K562 (cell line): ENCODE measurements around the gene VIPR1. TPM values are rescaled to one million over a fixed set of nuclear protein-coding genes. Genes with fewer than 3 reads are reported as not detected.
A peak's percentile ranks its signal among the peaks of the same experiment; 100 is the strongest.

Source experiments
- CBX2 ChIP-seq: fragments of 200-600 bp; sonication (generic); IDR thresholded peaks from one replicate; pipeline ENCODE4 v1.6.1; 2012; ENCODE audit warnings: mild to moderate bottlenecking, low read length, inconsistent platforms; ENCODE audit not compliant: insufficient read depth, poor library complexity, severe bottlenecking
- GTF2F1 ChIP-seq: IDR thresholded peaks from 2 replicates; pipeline ENCODE4 v1.6.1; 2011; ENCODE audit warnings: low read depth, low read length, improper control_type of control experiment
- KLF13 ChIP-seq: fragments of 450-650 bp; IDR thresholded peaks from 2 replicates; pipeline ENCODE4 v1.6.1; 2016; ENCODE audit warnings: missing genetic modification characterization, low read depth, mild to moderate bottlenecking, missing compliant biosample characterization, moderate library complexity, borderline replicate concordance
- L3MBTL2 ChIP-seq: fragments of 450-650 bp; IDR thresholded peaks from 2 replicates; pipeline ENCODE4 v1.6.1; 2016; ENCODE audit warnings: mild to moderate bottlenecking, moderate library complexity
- MAFK ChIP-seq: IDR thresholded peaks from 2 replicates; pipeline ENCODE4 v1.6.1; 2011; ENCODE audit warnings: low read length, improper control_type of control experiment
- MAZ ChIP-seq, 2 experiments: fragments of 450-650 bp in 1 of 2; sonication (generic) in 1 of 2; formaldehyde crosslinking; IDR thresholded peaks in 1 of 2; conservative IDR thresholded peaks in 1 of 2; 2 replicates each; pipeline versions ENCODE4 v1.4.0 to v1.5.0; 2020; ENCODE audit warnings: mild to moderate bottlenecking in 1 of 2, missing genetic modification reagents in 1 of 2
- RBM15 ChIP-seq: fragments of 200-400 bp; formaldehyde crosslinking; IDR thresholded peaks from 2 replicates; pipeline ENCODE4 v1.6.1; 2018; ENCODE audit warnings: mild to moderate bottlenecking, low read length, moderate library complexity; ENCODE audit not compliant: insufficient read depth
- SMARCA4 ChIP-seq: fragments of 450-650 bp; IDR thresholded peaks from 2 replicates; pipeline ENCODE4 v1.6.1; 2016
- STAT5A ChIP-seq: IDR thresholded peaks from 2 replicates; pipeline ENCODE4 v1.6.1; 2012; ENCODE audit warnings: low read length, inconsistent platforms, borderline replicate concordance
- TEAD2 ChIP-seq: fragments of 450-650 bp; IDR thresholded peaks from 2 replicates; pipeline ENCODE4 v1.6.1; 2016; ENCODE audit warnings: missing genetic modification characterization, control low read depth, missing compliant biosample characterization
- ZFPM2 ChIP-seq: fragments of 250-450 bp; sonication (Bioruptor Pico); IDR thresholded peaks from 2 replicates; pipeline ENCODE4 v1.5.1; 2022; ENCODE audit warnings: mild to moderate bottlenecking
- ZNF764 ChIP-seq: fragments of 250-450 bp; sonication (Bioruptor Pico); IDR thresholded peaks from 2 replicates; pipeline ENCODE4 v1.4.0; 2020; ENCODE audit warnings: low read depth, mild to moderate bottlenecking, moderate library complexity
- ZSCAN32 ChIP-seq: fragments of 450-650 bp; formaldehyde crosslinking; IDR thresholded peaks from 2 replicates; pipeline ENCODE4 v1.4.0; 2020; ENCODE audit warnings: mild to moderate bottlenecking, moderate library complexity
- ZZZ3 ChIP-seq: fragments of 450-650 bp; IDR thresholded peaks from 2 replicates; pipeline ENCODE4 v1.6.1; 2016; ENCODE audit warnings: antibody characterized with exemption, mild to moderate bottlenecking, moderate library complexity
- polyA plus RNA-seq, 8 experiments: library from polyadenylated mRNA; depleted of rRNA in 4 of 8; stranded (reverse) in 5 of 8; unstranded in 3 of 8; fragments of >200 nt; fragmentation: Nextera tagmentation in 2 of 8; fragmentation: Illumina TruSeq in 1 of 8; extraction: Ambion mirVana in 2 of 8; extraction: Trizol in 1 of 8; gene quantifications; 2 replicates each; pipeline versions ENCODE4 v1.2.1 to v1.2.3, GENCODE V29; 2011 to 2014; ENCODE audit warnings: inconsistent platforms in 1 of 8, missing spikeins in 1 of 8
- total RNA-seq, 7 experiments: library from RNA; depleted of rRNA in 6 of 7; stranded (reverse); fragments of >200 nt in 6 of 7; fragmentation: Illumina TruSeq in 2 of 7; extraction: Trizol in 2 of 7; gene quantifications; 2 replicates each; pipeline versions ENCODE4 v1.2.1 to v1.2.3, GENCODE V29; 2011 to 2021; ENCODE audit warnings: low replicate concordance in 1 of 7
- TF ChIP-seq, protein P1 (sequence below): IDR thresholded peaks from 3 replicates; pipeline ENCODE4 v1.6.1; 2011; ENCODE audit warnings: borderline replicate concordance, mild to moderate bottlenecking, moderate library complexity; ENCODE audit not compliant: insufficient read length; ENCODE audit errors: extremely low read depth
- TF ChIP-seq, protein P2 (sequence below): sonication (generic); formaldehyde crosslinking; IDR thresholded peaks from 2 replicates; pipeline ENCODE4 v1.8.0; 2023; ENCODE audit warnings: mild to moderate bottlenecking, missing genetic modification reagents
- TF ChIP-seq, protein P3 (sequence below): fragments of 450-650 bp; IDR thresholded peaks from 2 replicates; pipeline ENCODE4 v1.6.1; 2017; ENCODE audit warnings: antibody characterized with exemption, mild to moderate bottlenecking
- TF ChIP-seq, protein P4 (sequence below): fragments of 450-650 bp; formaldehyde crosslinking; IDR thresholded peaks from 2 replicates; pipeline ENCODE4 v1.4.0; 2020; ENCODE audit warnings: mild to moderate bottlenecking

Gene VIPR1
- total and polyA plus RNA-seq, 9 of the 15 experiments (the other 6 are each of a cell fraction or from before 2014, with no cell fraction given): 0.04 to 0.38 (median 0.12) TPM; not detected in 3

DNA sequence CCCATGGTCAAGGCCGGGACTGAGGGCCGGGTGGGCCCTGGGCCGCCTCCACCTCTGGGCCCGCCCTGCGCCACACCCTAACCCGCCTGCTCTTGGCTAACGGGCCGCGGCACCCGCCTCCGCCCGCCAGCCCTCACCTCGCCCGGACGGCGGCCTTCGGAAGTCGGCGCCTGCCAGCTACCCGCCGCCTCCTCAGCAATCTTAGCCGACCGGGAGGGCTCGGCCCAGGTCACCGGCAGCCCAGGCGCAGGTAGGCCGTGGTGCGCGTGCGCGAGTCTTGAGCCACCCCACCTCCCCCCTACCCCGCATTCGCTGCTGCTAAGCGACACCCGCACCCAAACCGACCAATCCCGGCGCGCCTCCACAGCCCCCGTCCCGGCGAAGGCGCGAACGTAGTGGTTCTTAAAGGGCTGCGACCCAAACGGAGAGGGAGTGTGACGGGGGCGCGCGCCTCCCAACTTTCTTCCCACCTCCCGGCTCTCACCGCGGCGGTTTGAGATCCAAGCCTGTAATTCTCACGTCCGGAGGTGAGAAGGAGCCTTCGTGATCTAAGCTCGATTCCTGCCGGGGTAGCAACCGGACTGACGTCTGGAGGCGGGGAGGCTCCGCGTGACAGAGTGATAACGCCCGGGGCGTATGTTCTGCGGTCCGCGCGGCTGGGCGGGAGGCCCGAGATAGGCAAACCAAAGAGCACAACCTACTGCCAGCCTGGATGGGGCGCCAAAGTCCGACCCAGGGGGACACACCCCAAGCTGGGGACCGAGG lies 79.4 kb downstream of the VIPR1 start, which contains the start of gene SEC22C (continued):
- TF ChIP-seq MAZ (CRISPR knock-in tag; conservative IDR thresholded peaks at IDR 0.05 in 1 of 2, IDR thresholded peaks at IDR 0.05 in 1 of 2) (peak; percentile 87 to 97), L3MBTL2 (peak; percentile 97), GTF2F1 (peak; percentile 77), STAT5A (peak; percentile 43; the same call in 1 of the 2 replicates), TEAD2 (tag) (no peak), ZSCAN32 (CRISPR knock-in tag) (no peak), MAFK (no peak), CBX2 (no peak), ZFPM2 (CRISPR knock-in tag) (no peak), RBM15 (no peak), ZNF764 (CRISPR knock-in tag) (no peak), KLF13 (tag) (peak; percentile 63; the same call in 1 of the 2 replicates), SMARCA4 (peak; percentile 77), ZZZ3 (no peak; the same call in 1 of the 2 replicates)
- TF ChIP-seq, protein P1, sequence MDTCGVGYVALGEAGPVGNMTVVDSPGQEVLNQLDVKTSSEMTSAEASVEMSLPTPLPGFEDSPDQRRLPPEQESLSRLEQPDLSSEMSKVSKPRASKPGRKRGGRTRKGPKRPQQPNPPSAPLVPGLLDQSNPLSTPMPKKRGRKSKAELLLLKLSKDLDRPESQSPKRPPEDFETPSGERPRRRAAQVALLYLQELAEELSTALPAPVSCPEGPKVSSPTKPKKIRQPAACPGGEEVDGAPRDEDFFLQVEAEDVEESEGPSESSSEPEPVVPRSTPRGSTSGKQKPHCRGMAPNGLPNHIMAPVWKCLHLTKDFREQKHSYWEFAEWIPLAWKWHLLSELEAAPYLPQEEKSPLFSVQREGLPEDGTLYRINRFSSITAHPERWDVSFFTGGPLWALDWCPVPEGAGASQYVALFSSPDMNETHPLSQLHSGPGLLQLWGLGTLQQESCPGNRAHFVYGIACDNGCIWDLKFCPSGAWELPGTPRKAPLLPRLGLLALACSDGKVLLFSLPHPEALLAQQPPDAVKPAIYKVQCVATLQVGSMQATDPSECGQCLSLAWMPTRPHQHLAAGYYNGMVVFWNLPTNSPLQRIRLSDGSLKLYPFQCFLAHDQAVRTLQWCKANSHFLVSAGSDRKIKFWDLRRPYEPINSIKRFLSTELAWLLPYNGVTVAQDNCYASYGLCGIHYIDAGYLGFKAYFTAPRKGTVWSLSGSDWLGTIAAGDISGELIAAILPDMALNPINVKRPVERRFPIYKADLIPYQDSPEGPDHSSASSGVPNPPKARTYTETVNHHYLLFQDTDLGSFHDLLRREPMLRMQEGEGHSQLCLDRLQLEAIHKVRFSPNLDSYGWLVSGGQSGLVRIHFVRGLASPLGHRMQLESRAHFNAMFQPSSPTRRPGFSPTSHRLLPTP: no peak
- TF ChIP-seq, protein P2, sequence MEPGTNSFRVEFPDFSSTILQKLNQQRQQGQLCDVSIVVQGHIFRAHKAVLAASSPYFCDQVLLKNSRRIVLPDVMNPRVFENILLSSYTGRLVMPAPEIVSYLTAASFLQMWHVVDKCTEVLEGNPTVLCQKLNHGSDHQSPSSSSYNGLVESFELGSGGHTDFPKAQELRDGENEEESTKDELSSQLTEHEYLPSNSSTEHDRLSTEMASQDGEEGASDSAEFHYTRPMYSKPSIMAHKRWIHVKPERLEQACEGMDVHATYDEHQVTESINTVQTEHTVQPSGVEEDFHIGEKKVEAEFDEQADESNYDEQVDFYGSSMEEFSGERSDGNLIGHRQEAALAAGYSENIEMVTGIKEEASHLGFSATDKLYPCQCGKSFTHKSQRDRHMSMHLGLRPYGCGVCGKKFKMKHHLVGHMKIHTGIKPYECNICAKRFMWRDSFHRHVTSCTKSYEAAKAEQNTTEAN (CRISPR knock-in tag): peak; percentile 80; the same call in 1 of the 2 replicates
- TF ChIP-seq, protein P3, sequence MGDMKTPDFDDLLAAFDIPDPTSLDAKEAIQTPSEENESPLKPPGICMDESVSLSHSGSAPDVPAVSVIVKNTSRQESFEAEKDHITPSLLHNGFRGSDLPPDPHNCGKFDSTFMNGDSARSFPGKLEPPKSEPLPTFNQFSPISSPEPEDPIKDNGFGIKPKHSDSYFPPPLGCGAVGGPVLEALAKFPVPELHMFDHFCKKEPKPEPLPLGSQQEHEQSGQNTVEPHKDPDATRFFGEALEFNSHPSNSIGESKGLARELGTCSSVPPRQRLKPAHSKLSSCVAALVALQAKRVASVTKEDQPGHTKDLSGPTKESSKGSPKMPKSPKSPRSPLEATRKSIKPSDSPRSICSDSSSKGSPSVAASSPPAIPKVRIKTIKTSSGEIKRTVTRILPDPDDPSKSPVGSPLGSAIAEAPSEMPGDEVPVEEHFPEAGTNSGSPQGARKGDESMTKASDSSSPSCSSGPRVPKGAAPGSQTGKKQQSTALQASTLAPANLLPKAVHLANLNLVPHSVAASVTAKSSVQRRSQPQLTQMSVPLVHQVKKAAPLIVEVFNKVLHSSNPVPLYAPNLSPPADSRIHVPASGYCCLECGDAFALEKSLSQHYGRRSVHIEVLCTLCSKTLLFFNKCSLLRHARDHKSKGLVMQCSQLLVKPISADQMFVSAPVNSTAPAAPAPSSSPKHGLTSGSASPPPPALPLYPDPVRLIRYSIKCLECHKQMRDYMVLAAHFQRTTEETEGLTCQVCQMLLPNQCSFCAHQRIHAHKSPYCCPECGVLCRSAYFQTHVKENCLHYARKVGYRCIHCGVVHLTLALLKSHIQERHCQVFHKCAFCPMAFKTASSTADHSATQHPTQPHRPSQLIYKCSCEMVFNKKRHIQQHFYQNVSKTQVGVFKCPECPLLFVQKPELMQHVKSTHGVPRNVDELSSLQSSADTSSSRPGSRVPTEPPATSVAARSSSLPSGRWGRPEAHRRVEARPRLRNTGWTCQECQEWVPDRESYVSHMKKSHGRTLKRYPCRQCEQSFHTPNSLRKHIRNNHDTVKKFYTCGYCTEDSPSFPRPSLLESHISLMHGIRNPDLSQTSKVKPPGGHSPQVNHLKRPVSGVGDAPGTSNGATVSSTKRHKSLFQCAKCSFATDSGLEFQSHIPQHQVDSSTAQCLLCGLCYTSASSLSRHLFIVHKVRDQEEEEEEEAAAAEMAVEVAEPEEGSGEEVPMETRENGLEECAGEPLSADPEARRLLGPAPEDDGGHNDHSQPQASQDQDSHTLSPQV: 0 out of 2 replicates have a peak, but pooled peaks have one; percentile 62
- TF ChIP-seq, protein P4, sequence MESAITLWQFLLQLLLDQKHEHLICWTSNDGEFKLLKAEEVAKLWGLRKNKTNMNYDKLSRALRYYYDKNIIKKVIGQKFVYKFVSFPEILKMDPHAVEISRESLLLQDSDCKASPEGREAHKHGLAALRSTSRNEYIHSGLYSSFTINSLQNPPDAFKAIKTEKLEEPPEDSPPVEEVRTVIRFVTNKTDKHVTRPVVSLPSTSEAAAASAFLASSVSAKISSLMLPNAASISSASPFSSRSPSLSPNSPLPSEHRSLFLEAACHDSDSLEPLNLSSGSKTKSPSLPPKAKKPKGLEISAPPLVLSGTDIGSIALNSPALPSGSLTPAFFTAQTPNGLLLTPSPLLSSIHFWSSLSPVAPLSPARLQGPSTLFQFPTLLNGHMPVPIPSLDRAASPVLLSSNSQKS: no peak
